GM21367 (cell line): ENCODE measurements around the gene KCNQ5.

ENCODE experiments used
- ATAC-seq: cut with Tn5 transposase; IDR thresholded peaks from one replicate; pipeline ENCODE4 v1.9.1; 2021; ENCODE audit not compliant: unreplicated experiment

KCNQ5 gene

GRCh38 chr6:73042892-73043291, 421.0 kb downstream of the KCNQ5 start:
- no peak for ATAC-seq

- no peak for ATAC-seq
Observed at GRCh38 chr6:73043446-73043845, 421.6 kb downstream of the KCNQ5 start.

- ATAC-seq: no peak
Observed at GRCh38 chr6:73045609-73046008, 423.7 kb downstream of the KCNQ5 start.

- no peak for ATAC-seq
Observed at GRCh38 chr6:73047801-73048200, 425.9 kb downstream of the KCNQ5 start.

GRCh38 chr6:73049971-73050594, 428.2 kb downstream of the KCNQ5 start:
- no peak for ATAC-seq

GRCh38 chr6:73050706-73051105, 428.8 kb downstream of the KCNQ5 start:
- ATAC-seq: no peak

- no peak for ATAC-seq
Observed at GRCh38 chr6:73051147-73051546, 429.3 kb downstream of the KCNQ5 start.

- ATAC-seq: no peak
Observed at GRCh38 chr6:73054958-73055357, 433.1 kb downstream of the KCNQ5 start.

- no peak for ATAC-seq
Observed at GRCh38 chr6:73058736-73059135, 436.9 kb downstream of the KCNQ5 start.

- ATAC-seq: no peak
Observed at GRCh38 chr6:73062130-73062529, 440.3 kb downstream of the KCNQ5 start.

GRCh38 chr6:73062837-73063236, 441.0 kb downstream of the KCNQ5 start:
- ATAC-seq: no peak

GRCh38 chr6:73064266-73064665, 442.4 kb downstream of the KCNQ5 start:
- ATAC-seq: no peak

- ATAC-seq: no peak
Observed at GRCh38 chr6:73073238-73073637, 451.4 kb downstream of the KCNQ5 start.

- no peak for ATAC-seq
Observed at GRCh38 chr6:73074175-73074574, 452.3 kb downstream of the KCNQ5 start.

- no peak for ATAC-seq
Observed at GRCh38 chr6:73076211-73076954, 454.5 kb downstream of the KCNQ5 start.

- ATAC-seq: no peak
Observed at GRCh38 chr6:73078333-73078862, 456.5 kb downstream of the KCNQ5 start.

- no peak for ATAC-seq
Observed at GRCh38 chr6:73078908-73079610, 457.2 kb downstream of the KCNQ5 start.

GRCh38 chr6:73079611-73079955, 457.7 kb downstream of the KCNQ5 start:
- ATAC-seq: no peak

GRCh38 chr6:73079978-73080377, 458.1 kb downstream of the KCNQ5 start:
- peak; percentile 72 for ATAC-seq

GRCh38 chr6:73081955-73082354, 460.1 kb downstream of the KCNQ5 start:
- no peak for ATAC-seq

GRCh38 chr6:73083886-73084285, 462.0 kb downstream of the KCNQ5 start:
- ATAC-seq: no peak

- no peak for ATAC-seq
Observed at GRCh38 chr6:73085443-73085871, 463.6 kb downstream of the KCNQ5 start.
